NT2/D1 (cell line): Measurements from ENCODE around the gene LCE1E.

Experiments
- DNase-seq: peaks from one replicate; pipeline ENCODE4 v3.0.0-alpha.2; 2011; ENCODE audit warnings: low read depth, low spot score
- H3K27me3 ChIP-seq: 2 replicates; pipeline ENCODE4 v1.6.0; 2011; ENCODE audit warnings: mild to moderate bottlenecking; ENCODE audit not compliant: insufficient read length, insufficient read depth
- H3K36me3 ChIP-seq: 2 replicates; pipeline ENCODE4 v1.6.1; 2011; ENCODE audit warnings: mild to moderate bottlenecking, low read length, mixed read lengths; ENCODE audit not compliant: insufficient read depth, insufficient read length
- H3K4me1 ChIP-seq: 2 replicates; pipeline ENCODE4 v1.5.1; 2011; ENCODE audit not compliant: insufficient read depth, insufficient read length
- H3K4me3 ChIP-seq: 2 replicates; pipeline ENCODE4 v1.5.1; 2011; ENCODE audit warnings: low read depth; ENCODE audit not compliant: insufficient read length
- H3K9ac ChIP-seq: 2 replicates; pipeline ENCODE4 v1.6.0; 2011; ENCODE audit warnings: low read depth; ENCODE audit not compliant: insufficient read length
- H3K9me3 ChIP-seq: 2 replicates; pipeline ENCODE4 v1.5.1; 2011; ENCODE audit warnings: mild to moderate bottlenecking, low read length; ENCODE audit not compliant: insufficient read depth
- SUZ12 ChIP-seq: IDR thresholded peaks from 2 replicates; pipeline ENCODE4 v1.6.1; 2011; ENCODE audit not compliant: insufficient read length, insufficient read depth; ENCODE audit errors: extremely low read depth
- YY1 ChIP-seq: IDR thresholded peaks from 2 replicates; pipeline ENCODE4 v1.6.1; 2011; ENCODE audit not compliant: insufficient read length, insufficient read depth
- ZNF274 ChIP-seq: IDR thresholded peaks from 2 replicates; pipeline ENCODE4 v1.6.1; 2011; ENCODE audit warnings: mild to moderate bottlenecking, low read depth, low read length

Gene LCE1E

DNA sequence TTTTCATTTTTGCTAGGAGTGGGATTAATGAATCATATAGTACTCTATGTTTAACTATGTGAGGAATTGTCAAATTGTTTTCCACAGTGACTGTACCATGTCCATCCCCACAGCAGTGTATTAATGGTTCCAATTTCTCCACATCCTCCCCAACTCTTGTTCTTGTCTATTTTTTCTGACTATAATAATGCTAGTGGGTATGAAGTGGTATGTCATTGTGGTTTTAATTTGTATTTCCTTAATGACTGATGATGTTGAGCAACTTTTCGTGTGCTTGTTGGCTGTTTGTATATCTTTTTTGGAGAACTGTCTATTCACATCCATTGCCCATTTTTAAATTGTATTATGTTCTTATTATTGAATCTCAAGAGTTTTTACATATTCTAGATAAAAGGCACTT lies 38.2 kb upstream of the LCE1E start:
- no peaks in the 10 kb centered on the region for H3K27me3 ChIP-seq
- no peak overlapping the region for H3K9ac ChIP-seq
- H3K4me1 ChIP-seq: no peaks in the 10 kb centered on the region
- no peak for DNase-seq
- no peaks in the 10 kb centered on the region for H3K36me3 ChIP-seq
- no peaks in the 10 kb centered on the region for H3K9me3 ChIP-seq
- H3K4me3 ChIP-seq: no peak overlapping the region
- TF ChIP-seq YY1 (no peak), SUZ12 (no peak), ZNF274 (no peak)

DNA sequence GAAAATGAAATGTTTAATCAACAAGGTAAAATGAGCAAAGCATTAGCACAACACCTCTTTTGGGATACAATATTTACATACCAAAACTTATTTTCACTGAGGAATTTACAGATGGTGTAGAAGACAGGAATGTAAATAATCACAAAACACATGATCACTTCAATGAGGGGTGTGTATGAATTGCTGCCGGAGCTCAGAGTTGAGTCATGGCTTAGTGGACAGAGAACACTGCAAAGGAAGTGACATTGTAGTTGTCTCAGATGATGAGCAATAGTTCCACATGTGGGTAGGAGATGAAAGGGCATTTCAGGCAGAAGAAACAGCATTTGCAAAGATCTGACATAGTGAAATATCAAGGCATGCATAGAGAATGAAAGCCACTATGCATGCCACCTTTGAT lies 33.8 kb upstream of the LCE1E start:
- TF ChIP-seq YY1 (no peak), ZNF274 (no peak), SUZ12 (no peak)
- no peak for DNase-seq

DNA sequence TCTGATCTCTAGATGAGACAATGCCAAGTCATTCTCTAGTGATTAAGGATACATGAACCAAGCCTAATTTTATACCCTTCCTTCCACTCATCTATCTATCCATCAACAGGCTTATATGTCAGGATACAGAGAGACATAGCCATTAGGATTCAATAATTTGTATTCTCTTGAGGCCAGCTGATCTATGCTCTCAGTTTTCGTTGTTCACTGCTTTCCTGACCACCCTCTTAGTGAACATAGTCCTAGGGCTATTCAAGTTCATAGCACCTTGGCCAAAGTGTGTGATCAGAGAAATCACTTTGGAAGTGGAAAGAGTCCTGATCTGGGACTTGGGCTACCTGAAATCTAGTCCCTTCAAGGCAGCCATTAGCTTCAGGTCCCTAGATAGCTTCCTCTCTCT lies 32.5 kb upstream of the LCE1E start:
- DNase-seq: no peak
- H3K9ac ChIP-seq: no peak overlapping the region
- no peaks in the 10 kb centered on the region for H3K27me3 ChIP-seq
- no peaks in the 10 kb centered on the region for H3K36me3 ChIP-seq
- TF ChIP-seq ZNF274 (no peak), SUZ12 (no peak), YY1 (no peak)
- no peaks in the 10 kb centered on the region for H3K9me3 ChIP-seq
- H3K4me3 ChIP-seq: no peak overlapping the region
- H3K4me1 ChIP-seq: no peaks in the 10 kb centered on the region

More for the DNA sequence above, 33.8 kb upstream of the LCE1E start:
- Histone ChIP-seq H3K4me1 (no peaks in the 10 kb centered on the region), H3K9ac (no peak overlapping the region), H3K9me3 (no peaks in the 10 kb centered on the region), H3K4me3 (no peak overlapping the region), H3K27me3 (no peaks in the 10 kb centered on the region), H3K36me3 (no peaks in the 10 kb centered on the region)

DNA sequence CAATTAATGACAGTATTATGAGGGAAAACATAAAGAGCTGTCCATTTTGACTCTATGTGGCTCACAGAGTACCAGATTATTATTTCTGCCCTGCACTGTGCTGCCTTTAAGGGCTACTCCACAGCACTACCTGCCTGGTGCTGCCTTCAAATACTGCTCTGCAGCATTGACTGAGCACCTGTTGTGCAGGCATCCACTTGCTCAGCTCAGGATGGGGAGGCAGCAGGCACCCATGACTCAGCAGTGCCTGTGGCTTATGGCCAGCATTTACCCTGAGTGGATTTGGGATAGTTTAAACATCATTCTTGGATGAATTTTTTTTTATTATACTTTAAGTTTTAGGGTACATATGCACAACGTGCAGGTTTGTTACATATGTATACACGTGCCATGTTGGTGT lies 29.2 kb upstream of the LCE1E start:
- no peak for DNase-seq
- H3K9me3 ChIP-seq: no peaks in the 10 kb centered on the region
- TF ChIP-seq SUZ12: no peak
- no peak for TF ChIP-seq ZNF274
- no peak for TF ChIP-seq YY1
- H3K4me1 ChIP-seq: no peaks in the 10 kb centered on the region
- H3K9ac ChIP-seq: no peak overlapping the region
- H3K4me3 ChIP-seq: no peak overlapping the region
- no peaks in the 10 kb centered on the region for H3K36me3 ChIP-seq
- no peaks in the 10 kb centered on the region for H3K27me3 ChIP-seq

DNA sequence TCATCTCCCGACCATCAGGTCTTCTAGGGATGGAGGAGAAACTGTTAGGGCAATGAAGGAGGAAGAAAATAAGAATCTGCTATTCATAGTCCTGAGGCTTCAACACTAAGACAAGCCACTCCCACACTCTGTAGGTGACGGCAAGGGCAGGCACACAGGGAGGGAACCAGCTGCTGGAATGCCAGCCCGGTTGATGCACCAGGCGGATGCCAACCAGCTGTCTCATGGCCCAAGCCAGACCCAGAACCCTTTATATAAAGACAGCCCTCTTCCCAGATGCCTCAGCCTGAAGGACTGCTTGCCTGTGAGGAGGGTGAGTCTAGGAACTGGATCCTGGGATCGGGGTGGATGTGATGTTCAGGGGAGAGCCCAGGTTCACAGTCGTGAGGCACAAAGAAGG lies 28.3 kb upstream of the LCE1E start, which contains the start of gene KPRP:
Gene KPRP (plus strand): TSS at position 279 of the 400 bp plus-strand sequence. CDS start 1,564 bp downstream, outside the sequence.
- H3K4me3 ChIP-seq: no peak within 1 kb of the TSS
- no peak for TF ChIP-seq ZNF274
- TF ChIP-seq SUZ12: no peak
- no peak for TF ChIP-seq YY1
- DNase-seq: no peak
- H3K9ac ChIP-seq: no peak within 1 kb of the TSS
- no peaks in the 10 kb centered on the region for H3K9me3 ChIP-seq
- no peaks in the 10 kb centered on the region for H3K4me1 ChIP-seq
- no peaks in the 10 kb centered on the region for H3K27me3 ChIP-seq
- no peaks in the 10 kb centered on the region for H3K36me3 ChIP-seq

GRCh38 chr1:152758636-152759035 lies 27.4 kb upstream of the LCE1E start:
- Histone ChIP-seq H3K36me3 (no peaks in the 10 kb centered on the region), H3K27me3 (no peaks in the 10 kb centered on the region), H3K9me3 (no peaks in the 10 kb centered on the region), H3K9ac (no peak overlapping the region), H3K4me3 (no peak overlapping the region), H3K4me1 (no peaks in the 10 kb centered on the region)
- no peak for TF ChIP-seq SUZ12
- TF ChIP-seq YY1: no peak
- no peak for TF ChIP-seq ZNF274
- no peak for DNase-seq

DNA sequence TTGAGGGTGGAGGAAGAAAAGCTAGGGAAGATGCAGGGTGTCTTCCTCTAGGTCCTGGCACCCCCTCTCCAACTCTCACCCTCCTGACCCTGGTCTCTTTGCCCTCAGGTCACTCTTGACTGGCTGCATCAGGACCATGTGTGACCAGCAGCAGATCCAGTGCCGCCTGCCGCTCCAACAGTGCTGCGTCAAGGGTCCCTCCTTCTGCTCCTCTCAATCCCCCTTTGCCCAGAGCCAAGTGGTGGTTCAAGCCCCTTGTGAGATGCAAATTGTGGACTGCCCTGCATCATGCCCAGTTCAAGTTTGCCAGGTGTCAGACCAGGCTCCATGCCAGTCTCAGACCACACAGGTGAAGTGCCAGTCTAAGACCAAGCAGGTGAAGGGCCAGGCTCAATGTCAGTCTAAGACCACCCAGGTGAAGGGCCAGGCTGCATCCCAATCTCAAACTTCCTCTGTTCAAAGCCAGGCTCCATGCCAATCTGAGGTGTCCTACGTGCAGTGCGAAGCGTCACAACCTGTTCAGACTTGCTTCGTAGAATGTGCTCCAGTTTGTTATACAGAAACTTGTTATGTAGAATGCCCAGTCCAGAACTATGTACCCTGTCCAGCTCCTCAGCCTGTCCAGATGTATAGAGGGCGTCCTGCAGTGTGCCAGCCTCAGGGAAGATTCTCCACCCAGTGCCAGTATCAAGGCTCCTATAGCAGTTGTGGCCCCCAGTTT lies 26.4 kb upstream of the LCE1E start:
- no peak overlapping the region for H3K4me3 ChIP-seq
- H3K27me3 ChIP-seq: no peaks in the 10 kb centered on the region
- no peak for DNase-seq

DNA sequence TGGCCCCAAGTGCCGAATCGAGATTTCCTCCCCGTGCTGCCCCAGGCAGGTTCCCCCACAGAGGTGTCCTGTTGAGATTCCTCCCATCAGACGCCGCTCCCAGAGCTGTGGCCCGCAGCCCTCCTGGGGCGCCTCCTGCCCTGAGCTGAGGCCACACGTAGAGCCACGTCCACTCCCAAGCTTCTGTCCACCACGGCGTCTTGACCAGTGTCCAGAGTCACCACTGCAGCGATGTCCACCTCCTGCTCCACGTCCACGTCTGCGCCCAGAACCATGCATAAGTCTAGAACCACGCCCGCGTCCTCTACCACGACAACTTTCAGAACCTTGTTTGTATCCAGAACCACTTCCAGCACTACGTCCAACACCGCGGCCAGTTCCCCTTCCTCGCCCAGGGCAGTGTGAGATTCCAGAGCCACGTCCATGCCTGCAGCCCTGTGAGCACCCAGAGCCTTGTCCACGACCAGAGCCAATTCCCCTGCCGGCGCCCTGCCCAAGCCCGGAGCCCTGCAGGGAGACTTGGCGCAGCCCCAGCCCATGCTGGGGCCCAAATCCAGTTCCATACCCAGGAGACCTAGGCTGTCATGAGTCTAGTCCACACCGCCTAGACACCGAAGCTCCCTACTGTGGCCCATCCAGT lies 25.4 kb upstream of the LCE1E start:
- Histone ChIP-seq H3K9ac (no peak overlapping the region), H3K4me3 (no peak overlapping the region), H3K36me3 (no peaks in the 10 kb centered on the region), H3K4me1 (no peaks in the 10 kb centered on the region), H3K27me3 (no peaks in the 10 kb centered on the region), H3K9me3 (no peaks in the 10 kb centered on the region)
- no peak for DNase-seq
- TF ChIP-seq SUZ12 (no peak), YY1 (no peak), ZNF274 (no peak)

More for the DNA sequence above, 26.4 kb upstream of the LCE1E start:
- Histone ChIP-seq H3K9me3 (no peaks in the 10 kb centered on the region), H3K9ac (no peak overlapping the region), H3K4me1 (no peaks in the 10 kb centered on the region), H3K36me3 (no peaks in the 10 kb centered on the region)
- no peak for TF ChIP-seq SUZ12
- TF ChIP-seq ZNF274: no peak
- no peak for TF ChIP-seq YY1
